HG02943 (cell line): ENCODE results near the gene EIF4A3.

Experiments
- ATAC-seq: cut with Tn5 transposase; IDR thresholded peaks from one replicate; pipeline ENCODE4 v1.9.1; 2021; ENCODE audit warnings: mild to moderate bottlenecking, low read depth, moderate library complexity; ENCODE audit not compliant: unreplicated experiment

Gene EIF4A3

DNA sequence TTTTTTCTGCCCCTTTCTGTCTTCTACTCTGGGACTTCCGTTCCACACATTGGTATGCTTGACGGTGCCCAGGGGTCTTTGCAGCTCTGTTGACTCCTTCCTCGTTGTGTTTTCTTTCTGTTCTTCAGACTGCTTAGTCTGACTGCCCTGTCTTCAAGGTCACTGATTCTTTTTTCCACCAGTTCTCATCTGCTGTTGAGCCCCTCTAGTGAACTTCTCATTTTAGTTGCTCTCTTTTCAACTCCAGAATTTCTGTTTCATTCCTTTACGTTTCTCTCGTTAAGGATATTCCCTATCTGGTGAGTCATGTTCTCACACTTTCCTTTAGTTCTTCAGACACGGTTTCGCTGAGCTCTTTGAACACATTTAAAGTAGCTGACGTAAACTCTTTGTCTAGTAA is 31.8 kb downstream of the EIF4A3 start:
- no peak for ATAC-seq

- no peak for ATAC-seq
These were observed 32.2 kb downstream of the EIF4A3 start for GRCh38 chr17:80114758-80115157.

DNA sequence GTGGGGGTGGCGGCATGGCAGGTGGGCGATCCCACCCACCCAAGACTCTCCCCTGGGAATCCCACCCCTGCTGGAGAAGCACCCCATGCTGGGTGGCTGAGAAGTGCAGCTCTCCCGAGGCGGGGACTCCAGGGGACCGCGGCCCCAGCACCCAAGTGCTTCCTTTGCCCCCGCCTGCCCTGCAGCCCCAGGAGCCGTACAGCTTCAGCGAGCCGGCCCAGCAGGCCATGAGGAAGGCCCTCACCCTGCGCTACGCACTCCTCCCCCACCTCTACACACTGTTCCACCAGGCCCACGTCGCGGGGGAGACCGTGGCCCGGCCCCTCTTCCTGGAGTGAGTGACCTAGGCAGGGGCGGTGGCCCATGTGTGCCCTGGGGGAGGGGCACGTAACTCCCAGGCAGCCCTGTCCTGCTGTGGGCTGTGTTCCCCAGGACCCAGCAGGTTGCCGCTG is 33.9 kb downstream of the EIF4A3 start:
- ATAC-seq, result no peak

GRCh38 chr17:80112471-80113032 is 34.4 kb downstream of the EIF4A3 start:
- ATAC-seq, result no peak

DNA sequence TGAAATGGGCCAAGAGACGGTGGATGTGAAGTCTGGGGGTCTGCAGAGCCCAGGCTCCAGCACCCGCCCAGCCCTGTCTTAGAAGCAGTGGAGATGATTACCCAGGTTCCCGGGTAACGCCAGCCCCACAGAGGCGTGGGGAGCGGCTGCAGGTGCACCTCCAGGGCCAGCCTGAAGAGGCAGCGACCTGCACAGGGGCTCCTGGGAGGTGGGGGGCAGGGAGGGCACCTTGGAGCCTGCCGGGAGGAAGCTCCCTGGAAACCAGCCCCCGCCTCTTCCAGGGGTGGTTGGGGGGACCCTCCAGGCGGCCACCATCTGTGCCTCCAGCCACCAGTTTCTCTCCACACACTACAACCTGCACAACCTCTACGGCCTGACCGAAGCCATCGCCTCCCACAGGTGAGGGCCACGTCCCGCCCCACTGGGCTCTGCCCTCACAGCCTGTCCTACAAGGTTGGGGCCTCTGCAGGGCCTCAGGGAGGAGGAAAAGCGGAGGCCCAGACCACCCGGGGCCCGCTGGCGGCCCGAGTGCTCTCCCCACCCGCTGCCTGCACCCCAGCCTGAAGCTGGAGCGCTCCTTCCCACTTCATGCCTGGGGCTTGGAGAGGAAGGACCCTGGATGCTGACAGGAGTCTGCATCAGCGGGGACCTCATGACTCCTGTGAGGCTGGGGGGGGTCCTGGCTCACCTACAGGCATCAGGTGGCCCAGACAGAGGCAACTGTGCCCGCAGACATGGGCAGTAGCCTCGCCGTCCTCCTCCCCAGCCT is 35.0 kb downstream of the EIF4A3 start:
- no peak for ATAC-seq

DNA sequence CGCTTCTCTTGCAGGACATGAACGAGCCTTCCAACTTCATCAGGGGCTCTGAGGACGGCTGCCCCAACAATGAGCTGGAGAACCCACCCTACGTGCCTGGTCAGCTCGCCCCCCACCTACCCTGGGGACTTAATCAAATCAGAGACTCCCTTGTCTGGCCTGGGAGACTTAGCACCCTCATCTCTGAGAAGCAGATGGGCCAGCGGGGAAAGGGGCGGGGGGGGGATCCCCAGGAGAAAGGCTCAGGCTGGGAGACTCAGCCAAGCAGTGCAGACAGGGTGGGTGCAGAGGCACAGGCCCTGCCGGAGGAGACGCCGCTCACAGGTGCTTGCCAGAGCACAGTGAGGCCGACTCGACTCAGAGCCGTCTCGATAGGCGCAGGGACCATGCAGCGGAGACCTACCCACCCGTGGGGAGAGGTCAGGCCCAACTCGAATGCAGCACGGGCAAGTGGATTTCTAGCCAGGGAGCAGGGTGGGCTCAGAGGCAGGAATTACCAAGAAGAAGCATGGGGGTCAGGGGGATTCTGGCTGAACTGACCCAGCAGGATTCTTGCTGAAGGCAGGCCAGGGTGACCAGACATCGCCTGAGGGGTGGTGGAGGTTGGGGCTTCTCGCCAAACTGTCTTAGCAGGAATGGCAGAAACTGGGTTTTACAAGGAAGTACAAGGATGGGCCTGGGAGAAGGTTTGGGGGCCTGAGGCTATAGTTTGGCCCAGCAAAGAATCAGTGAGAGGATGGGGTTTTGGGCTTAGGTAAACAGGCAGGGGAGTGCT is 35.8 kb downstream of the EIF4A3 start:
- no peak for ATAC-seq

DNA sequence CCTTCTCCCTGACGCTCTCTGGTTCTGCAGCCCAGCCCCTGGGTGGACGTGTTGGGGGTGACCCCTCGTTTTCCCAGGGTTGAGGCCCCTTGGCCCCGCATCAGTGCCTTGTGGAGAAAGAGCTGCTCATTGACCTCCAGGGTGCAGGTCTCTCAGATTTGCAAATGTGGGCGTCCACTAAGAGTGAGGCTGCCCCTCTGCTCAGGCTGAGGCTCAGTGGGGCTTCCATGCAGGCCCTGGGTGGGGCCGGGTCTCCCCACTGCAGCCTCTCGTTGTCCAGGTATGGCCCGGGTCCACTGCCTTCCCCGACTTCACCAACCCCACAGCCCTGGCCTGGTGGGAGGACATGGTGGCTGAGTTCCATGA is 36.5 kb downstream of the EIF4A3 start:
- ATAC-seq, result no peak

DNA sequence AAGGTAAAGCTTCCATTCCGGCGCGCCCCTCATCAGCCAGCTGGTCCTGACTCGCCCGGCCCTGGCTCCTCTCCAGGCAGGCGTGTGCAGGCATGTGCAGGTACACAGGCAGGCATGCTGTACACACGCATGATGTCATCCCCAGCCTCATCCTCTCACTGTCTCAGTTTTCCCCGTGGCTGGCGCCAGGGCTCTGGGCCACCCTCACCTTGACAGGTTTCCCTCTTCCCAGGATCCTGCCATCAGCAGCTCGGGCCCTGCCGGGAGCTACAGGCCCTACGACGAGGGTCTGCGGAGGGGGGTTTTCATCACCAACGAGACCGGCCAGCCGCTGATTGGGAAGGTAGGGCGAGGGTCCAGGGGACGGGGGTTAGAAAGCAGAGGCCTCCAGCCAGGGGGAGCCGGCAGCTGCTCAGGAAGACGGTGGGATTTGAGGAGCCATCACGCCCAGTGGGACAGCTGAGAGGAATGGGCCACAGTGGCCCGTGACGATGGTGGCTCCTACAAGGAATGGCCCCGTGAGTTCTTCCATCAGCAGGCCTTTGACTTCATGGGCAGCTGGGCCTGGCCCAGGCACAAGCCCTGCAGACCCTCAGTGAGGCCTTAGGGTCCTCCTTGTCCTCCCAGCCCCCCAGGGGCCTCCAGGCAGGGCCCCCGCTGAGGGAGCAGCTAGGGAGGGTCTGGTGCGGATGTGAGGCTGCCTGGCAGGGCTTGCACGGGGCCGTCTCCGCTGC is 37.0 kb downstream of the EIF4A3 start:
- ATAC-seq, result no peak

DNA sequence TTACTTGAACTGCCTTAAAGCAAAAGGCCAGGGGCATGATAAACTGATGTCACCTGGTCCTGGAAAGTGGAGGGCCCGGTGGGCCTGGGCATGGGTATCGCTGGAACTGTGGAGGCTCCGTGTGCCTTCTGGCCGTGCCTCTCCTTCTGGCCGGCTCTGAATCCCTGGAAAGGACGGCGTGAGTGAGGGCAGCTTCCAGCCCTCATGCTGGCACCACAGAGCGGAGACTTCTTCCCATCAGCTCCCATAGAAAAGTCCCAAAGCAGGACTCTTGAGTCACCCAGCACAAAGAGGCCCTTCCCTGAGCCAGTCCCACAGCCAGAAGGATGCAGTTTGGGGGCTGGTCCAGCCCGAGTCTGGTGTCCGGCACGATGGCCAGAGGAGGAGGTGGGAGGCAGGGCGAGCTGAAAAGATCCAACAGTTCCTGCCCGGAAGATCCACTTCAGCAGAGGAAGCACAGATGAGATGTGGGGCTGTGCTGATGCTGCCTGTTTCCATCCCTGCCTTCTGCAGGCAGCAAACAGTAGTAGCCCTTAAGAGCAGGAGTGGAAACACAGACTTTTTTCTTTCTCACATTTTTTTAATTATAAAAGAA is 37.8 kb downstream of the EIF4A3 start:
- ATAC-seq, result no peak

DNA sequence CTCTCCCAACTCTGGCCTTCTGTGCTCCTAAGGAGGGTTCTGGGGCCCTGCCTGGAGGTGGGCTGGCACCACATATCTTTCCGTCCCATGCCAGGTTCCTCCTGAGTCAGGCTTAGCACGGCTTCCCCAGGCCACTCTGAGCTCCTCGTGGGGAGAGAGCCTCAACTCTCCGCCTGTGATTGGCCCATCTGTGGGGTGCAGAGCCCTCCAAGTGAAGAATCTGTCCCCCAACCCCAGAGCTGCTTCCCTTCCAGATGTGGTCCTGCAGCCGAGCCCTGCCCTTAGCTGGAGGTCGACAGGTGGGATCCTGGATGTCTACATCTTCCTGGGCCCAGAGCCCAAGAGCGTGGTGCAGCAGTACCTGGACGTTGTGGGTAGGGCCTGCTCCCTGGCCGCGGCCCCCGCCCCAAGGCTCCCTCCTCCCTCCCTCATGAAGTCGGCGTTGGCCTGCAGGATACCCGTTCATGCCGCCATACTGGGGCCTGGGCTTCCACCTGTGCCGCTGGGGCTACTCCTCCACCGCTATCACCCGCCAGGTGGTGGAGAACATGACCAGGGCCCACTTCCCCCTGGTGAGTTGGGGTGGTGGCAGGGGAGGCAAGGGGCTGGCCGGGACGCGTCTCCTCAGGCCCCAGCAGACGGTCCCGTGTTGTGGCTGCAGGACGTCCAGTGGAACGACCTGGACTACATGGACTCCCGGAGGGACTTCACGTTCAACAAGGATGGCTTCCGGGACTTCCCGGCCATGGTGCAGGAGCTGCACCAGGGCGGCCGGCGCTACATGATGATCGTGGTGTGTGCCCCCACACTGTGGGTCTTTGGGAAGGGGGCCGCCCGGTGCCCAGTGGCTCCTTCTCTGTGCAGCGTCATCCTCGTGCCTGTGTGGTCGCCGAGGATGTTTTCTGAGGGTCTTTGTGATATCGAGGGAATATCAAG is 38.6 kb downstream of the EIF4A3 start:
- no peak for ATAC-seq

DNA sequence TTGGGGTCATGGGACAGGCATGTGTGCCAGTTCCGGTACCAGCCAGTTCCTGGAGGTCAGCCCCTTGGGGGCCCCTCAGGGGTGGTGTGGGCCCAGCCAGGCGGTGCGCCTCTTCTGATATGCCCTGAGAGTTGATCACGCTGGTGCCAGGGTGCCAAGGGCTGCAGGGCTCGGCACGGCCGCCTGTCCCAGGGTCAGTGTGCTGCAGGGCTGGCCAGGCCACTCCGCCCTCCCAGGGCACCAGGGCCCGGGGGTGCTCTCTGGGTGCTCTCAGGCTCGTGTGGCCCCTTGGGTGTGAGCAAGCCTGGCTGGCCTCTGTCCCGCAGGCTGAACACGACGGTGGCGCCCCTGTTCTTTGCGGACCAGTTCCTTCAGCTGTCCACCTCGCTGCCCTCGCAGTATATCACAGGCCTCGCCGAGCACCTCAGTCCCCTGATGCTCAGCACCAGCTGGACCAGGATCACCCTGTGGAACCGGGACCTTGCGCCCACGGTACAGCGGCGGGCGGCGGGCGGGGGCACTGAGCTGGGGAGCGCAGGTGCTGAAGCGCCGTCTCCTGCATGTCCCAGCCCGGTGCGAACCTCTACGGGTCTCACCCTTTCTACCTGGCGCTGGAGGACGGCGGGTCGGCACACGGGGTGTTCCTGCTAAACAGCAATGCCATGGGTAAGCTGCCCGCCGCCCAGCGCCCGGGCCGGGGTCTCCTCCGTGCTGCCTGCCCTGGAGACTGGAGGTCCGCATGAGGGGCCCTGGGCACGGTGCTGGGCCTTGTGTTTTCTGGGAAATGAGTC is 39.5 kb downstream of the EIF4A3 start:
- ATAC-seq, result no peak

DNA sequence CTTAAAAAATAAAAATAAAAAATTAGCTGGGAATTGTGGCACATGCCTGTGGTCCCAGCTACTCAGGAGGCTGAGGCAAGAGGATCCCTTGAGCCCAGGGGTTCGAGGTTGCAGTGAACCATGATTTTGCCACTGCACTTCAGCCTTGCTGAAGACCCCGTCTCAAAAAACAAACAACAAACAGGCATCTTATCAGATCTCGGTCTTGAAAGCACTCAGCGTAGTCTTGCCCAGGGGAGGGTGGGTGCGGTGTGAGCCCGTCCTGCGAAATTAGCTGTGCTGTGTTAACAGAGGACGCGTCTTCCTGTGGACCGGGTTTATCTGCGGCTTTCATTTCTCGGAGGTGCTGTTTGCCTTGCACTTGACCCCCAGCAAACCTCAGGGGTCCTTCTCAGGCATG is 40.2 kb downstream of the EIF4A3 start:
- no peak for ATAC-seq

DNA sequence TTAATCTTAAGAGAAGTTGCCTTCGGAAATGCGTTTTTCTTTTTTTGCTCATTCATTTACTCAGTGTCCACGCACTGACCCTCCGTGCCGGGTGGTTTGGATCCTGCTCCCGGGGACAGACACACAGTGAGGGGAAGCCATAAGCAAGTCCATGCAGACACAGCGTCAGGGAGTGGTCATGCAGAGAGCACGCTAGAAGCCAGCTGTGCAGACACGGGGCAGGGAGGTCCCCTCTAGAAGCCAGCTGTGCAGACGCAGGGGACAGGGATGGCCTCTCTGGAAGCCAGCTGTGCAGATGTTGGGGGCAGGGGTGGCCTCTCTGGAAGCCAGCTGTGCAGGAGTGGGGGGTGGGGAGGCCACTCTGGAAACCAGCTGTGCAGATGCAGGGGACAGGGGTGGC is 40.8 kb downstream of the EIF4A3 start:
- ATAC-seq, result no peak

- ATAC-seq, result no peak
These were observed 41.2 kb downstream of the EIF4A3 start for GRCh38 chr17:80105762-80106161.

DNA sequence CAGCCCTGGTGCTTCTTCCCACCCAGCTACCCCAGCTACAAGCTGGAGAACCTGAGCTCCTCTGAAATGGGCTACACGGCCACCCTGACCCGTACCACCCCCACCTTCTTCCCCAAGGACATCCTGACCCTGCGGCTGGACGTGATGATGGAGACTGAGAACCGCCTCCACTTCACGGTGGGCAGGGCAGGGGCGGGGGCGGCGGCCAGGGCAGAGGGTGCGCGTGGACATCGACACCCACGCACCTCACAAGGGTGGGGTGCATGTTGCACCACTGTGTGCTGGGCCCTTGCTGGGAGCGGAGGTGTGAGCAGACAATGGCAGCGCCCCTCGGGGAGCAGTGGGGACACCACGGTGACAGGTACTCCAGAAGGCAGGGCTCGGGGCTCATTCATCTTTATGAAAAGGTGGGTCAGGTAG is 42.0 kb downstream of the EIF4A3 start:
- ATAC-seq, result no peak

DNA sequence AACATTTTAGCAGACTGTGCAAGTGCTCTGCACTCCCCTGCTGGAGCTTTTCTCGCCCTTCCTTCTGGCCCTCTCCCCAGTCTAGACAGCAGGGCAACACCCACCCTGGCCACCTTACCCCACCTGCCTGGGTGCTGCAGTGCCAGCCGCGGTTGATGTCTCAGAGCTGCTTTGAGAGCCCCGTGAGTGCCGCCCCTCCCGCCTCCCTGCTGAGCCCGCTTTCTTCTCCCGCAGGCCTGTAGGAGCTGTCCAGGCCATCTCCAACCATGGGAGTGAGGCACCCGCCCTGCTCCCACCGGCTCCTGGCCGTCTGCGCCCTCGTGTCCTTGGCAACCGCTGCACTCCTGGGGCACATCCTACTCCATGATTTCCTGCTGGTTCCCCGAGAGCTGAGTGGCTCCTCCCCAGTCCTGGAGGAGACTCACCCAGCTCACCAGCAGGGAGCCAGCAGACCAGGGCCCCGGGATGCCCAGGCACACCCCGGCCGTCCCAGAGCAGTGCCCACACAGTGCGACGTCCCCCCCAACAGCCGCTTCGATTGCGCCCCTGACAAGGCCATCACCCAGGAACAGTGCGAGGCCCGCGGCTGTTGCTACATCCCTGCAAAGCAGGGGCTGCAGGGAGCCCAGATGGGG is 42.5 kb downstream of the EIF4A3 start:
- ATAC-seq, result no peak

DNA sequence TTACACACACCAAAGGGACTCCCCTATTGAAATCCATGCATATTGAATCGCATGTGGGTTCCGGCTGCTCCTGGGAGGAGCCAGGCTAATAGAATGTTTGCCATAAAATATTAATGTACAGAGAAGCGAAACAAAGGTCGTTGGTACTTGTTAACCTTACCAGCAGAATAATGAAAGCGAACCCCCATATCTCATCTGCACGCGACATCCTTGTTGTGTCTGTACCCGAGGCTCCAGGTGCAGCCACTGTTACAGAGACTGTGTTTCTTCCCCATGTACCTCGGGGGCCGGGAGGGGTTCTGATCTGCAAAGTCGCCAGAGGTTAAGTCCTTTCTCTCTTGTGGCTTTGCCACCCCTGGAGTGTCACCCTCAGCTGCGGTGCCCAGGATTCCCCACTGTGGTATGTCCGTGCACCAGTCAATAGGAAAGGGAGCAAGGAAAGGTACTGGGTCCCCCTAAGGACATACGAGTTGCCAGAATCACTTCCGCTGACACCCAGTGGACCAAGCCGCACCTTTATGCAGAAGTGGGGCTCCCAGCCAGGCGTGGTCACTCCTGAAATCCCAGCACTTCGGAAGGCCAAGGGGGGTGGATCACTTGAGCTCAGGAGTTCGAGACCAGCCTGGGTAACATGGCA is 43.4 kb downstream of the EIF4A3 start:
- no peak for ATAC-seq
